ENCODE results near the gene SNX5.

Gene SNX5

GRCh38 chr20:17941087-17941825, 27.3 kb downstream of the SNX5 start:
- DNase-seq (ENCODE audit: low read depth in 2 of 2, low spot score in 1 of 2), result no peak

GRCh38 chr20:17940224-17940971, 28.2 kb downstream of the SNX5 start:
- no peak for DNase-seq (ENCODE audit: low read depth in 2 of 2, low spot score in 1 of 2)

GRCh38 chr20:17939622-17940223, 28.9 kb downstream of the SNX5 start:
- DNase-seq (ENCODE audit: low read depth in 2 of 2, low spot score in 1 of 2), result no peak

- DNase-seq (ENCODE audit: low read depth in 2 of 2, low spot score in 1 of 2), result peak in 1 of 2 donors; percentile 30
Observed at GRCh38 chr20:17938871-17939619, 29.5 kb downstream of the SNX5 start.

- DNase-seq (ENCODE audit: low read depth in 2 of 2, low spot score in 1 of 2), result no peak
Observed at GRCh38 chr20:17936761-17937732, 31.5 kb downstream of the SNX5 start.

GRCh38 chr20:17936286-17936760, 32.3 kb downstream of the SNX5 start:
- DNase-seq (ENCODE audit: low read depth in 2 of 2, low spot score in 1 of 2), result no peak

- no peak for DNase-seq (ENCODE audit: low read depth in 2 of 2, low spot score in 1 of 2)
Observed at GRCh38 chr20:17935761-17936160, 32.8 kb downstream of the SNX5 start.

GRCh38 chr20:17935186-17935585, 33.4 kb downstream of the SNX5 start:
- DNase-seq (ENCODE audit: low read depth in 2 of 2, low spot score in 1 of 2), result no peak

- no peak for DNase-seq (ENCODE audit: low read depth in 2 of 2, low spot score in 1 of 2)
Observed at GRCh38 chr20:17934141-17934862, 34.3 kb downstream of the SNX5 start.

- DNase-seq (ENCODE audit: low read depth in 2 of 2, low spot score in 1 of 2), result no peak
Observed at GRCh38 chr20:17933711-17934110, 34.9 kb downstream of the SNX5 start.

GRCh38 chr20:17933121-17933520, 35.5 kb downstream of the SNX5 start:
- no peak for DNase-seq (ENCODE audit: low read depth in 2 of 2, low spot score in 1 of 2)

- no peak for DNase-seq (ENCODE audit: low read depth in 2 of 2, low spot score in 1 of 2)
Observed at GRCh38 chr20:17932396-17932795, 36.2 kb downstream of the SNX5 start.

GRCh38 chr20:17931513-17931912, 37.1 kb downstream of the SNX5 start:
- no peak for DNase-seq (ENCODE audit: low read depth in 2 of 2, low spot score in 1 of 2)

- no peak for DNase-seq (ENCODE audit: low read depth in 2 of 2, low spot score in 1 of 2)
Observed at GRCh38 chr20:17928633-17929311, 39.8 kb downstream of the SNX5 start.

GRCh38 chr20:17928211-17928611, 40.4 kb downstream of the SNX5 start:
- DNase-seq (ENCODE audit: low read depth in 2 of 2, low spot score in 1 of 2), result no peak

GRCh38 chr20:17925940-17926300, 42.7 kb downstream of the SNX5 start:
- no peak for DNase-seq (ENCODE audit: low read depth in 2 of 2, low spot score in 1 of 2)

GRCh38 chr20:17925141-17925939, 43.3 kb downstream of the SNX5 start:
- DNase-seq (ENCODE audit: low read depth in 2 of 2, low spot score in 1 of 2), result no peak

- no peak for DNase-seq (ENCODE audit: low read depth in 2 of 2, low spot score in 1 of 2)
Observed at GRCh38 chr20:17921774-17922173, 46.8 kb downstream of the SNX5 start.
